Duodenal mucosa (tissue), 2 donors: ENCODE data around the gene TPRX1.
"Not testable (repeated sequence)": the region's sequence is repeated elsewhere in the genome, so short reads cannot be mapped to it uniquely, and the experiment has no call there.

Experiments
- H3K27ac ChIP-seq: one replicate; pipeline ENCODE4 v1.7.0; 2013; ENCODE audit warnings: low read depth, low read length
- H3K27me3 ChIP-seq, 2 donors: one replicate each; pipeline ENCODE4 v1.7.0; 2013; ENCODE audit warnings: low read length in 2 of 2, control low read depth in 1 of 2; ENCODE audit not compliant: insufficient read depth in 2 of 2, control insufficient read depth in 1 of 2
- H3K36me3 ChIP-seq, 2 donors: one replicate each; pipeline ENCODE4 v1.7.0; 2013; ENCODE audit warnings: low read length in 2 of 2, control low read depth in 1 of 2; ENCODE audit not compliant: insufficient read depth in 2 of 2, control insufficient read depth in 1 of 2
- H3K4me1 ChIP-seq, 2 donors: one replicate each; pipeline ENCODE4 v1.7.0; 2013; ENCODE audit warnings: low read length in 2 of 2, control low read depth in 1 of 2; ENCODE audit not compliant: insufficient read depth in 2 of 2, control insufficient read depth in 1 of 2
- H3K4me3 ChIP-seq, 2 donors: one replicate each; pipeline ENCODE4 v1.7.0; 2013; ENCODE audit warnings: low read length in 2 of 2, low read depth in 1 of 2
- H3K9ac ChIP-seq, 2 donors: one replicate each; pipeline ENCODE4 v1.7.0; 2013; ENCODE audit warnings: low read length in 2 of 2, low read depth in 1 of 2
- H3K9me3 ChIP-seq, 2 donors: one replicate each; pipeline ENCODE4 v1.7.0; 2013; ENCODE audit warnings: low read length in 2 of 2, control low read depth in 1 of 2; ENCODE audit not compliant: control insufficient read depth in 1 of 2

The TPRX1 gene

GRCh38 chr19:47776568-47776967, 27.8 kb downstream of the TPRX1 start:
- Histone ChIP-seq H3K36me3 (peaks cover 9 to 10% of the 10 kb centered on the region in 2 donors), H3K27ac (no peak overlapping the region), H3K27me3 (no peaks in the 10 kb centered on the region), H3K4me3 (no peak overlapping the region), H3K9ac (no peak overlapping the region), H3K9me3 (no peaks in the 10 kb centered on the region), H3K4me1 (peaks cover 9 to 35% of the 10 kb centered on the region in 2 donors)

DNA sequence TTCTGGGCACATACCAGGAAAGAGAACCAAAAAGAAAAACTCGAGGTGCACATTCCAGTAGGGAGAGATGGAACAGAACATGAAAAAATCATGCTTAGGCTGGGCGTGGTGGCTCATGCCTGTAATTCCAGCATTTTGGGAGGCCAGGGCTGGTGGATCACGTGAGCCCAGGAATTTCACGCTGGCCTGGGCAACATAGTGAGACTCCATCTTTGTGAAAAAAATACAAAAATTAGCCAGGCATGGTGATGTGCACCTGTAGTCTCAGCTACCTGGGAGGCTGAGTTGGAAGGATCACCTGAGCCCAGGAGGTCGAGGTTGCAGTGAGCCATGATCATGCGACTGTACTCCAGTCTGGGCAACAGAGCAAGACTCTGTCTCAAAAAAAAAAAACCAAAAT, 33.1 kb downstream of the TPRX1 start:
- H3K4me3 ChIP-seq, H3K4me1 ChIP-seq, H3K9ac ChIP-seq, H3K36me3 ChIP-seq, H3K27me3 ChIP-seq, H3K9me3 ChIP-seq, H3K27ac ChIP-seq: not testable (repeated sequence)

- Histone ChIP-seq H3K36me3 (no peaks in the 10 kb centered on the region), H3K27me3 (no peaks in the 10 kb centered on the region), H3K9ac (no peak overlapping the region), H3K4me3 (no peak overlapping the region), H3K4me1 (peaks cover 0 to 5% of the 10 kb centered on the region in 2 donors), H3K27ac (no peak overlapping the region), H3K9me3 (no peaks in the 10 kb centered on the region)
These were observed 34.8 kb downstream of the TPRX1 start for GRCh38 chr19:47769534-47769933.

DNA sequence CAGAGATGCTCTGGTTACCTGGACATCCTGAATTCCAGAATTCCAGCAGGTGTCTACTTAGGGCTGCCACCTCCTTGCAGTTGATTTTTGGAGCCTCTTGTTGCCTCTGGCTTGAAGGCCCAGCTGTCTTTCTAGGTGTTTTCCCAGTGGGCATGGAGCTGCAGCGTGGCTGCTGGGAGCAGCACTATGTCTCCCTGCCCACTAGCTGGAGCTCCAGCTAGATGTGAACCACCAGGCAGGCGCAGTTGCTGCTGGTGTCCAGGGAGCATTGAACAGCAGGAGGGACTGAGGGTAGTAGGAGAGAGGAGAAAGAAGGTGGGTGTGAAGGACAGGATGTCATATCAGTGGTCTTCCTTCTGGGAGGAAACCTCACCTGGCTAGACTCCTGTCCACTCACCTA, 35.7 kb downstream of the TPRX1 start:
- Histone ChIP-seq H3K4me1 (peaks cover 0 to 5% of the 10 kb centered on the region in 2 donors), H3K27me3 (no peaks in the 10 kb centered on the region), H3K36me3 (no peaks in the 10 kb centered on the region), H3K9me3 (no peaks in the 10 kb centered on the region), H3K27ac (no peak overlapping the region), H3K4me3 (no peak overlapping the region), H3K9ac (no peak overlapping the region)

GRCh38 chr19:47767349-47767748, 37.0 kb downstream of the TPRX1 start:
- Histone ChIP-seq H3K27me3 (no peaks in the 10 kb centered on the region), H3K4me3 (no peak overlapping the region), H3K9ac (no peak overlapping the region), H3K27ac (no peak overlapping the region), H3K4me1 (peaks cover 0 to 5% of the 10 kb centered on the region in 2 donors), H3K9me3 (no peaks in the 10 kb centered on the region), H3K36me3 (no peaks in the 10 kb centered on the region)

GRCh38 chr19:47766670-47767069, 37.7 kb downstream of the TPRX1 start:
- H3K27me3 ChIP-seq, result no peaks in the 10 kb centered on the region
- H3K36me3 ChIP-seq, result no peaks in the 10 kb centered on the region
- H3K27ac ChIP-seq, result no peak overlapping the region
- H3K4me3 ChIP-seq, result no peak overlapping the region
- no peak overlapping the region for H3K9ac ChIP-seq
- H3K4me1 ChIP-seq, result peaks cover 0 to 5% of the 10 kb centered on the region in 2 donors
- no peaks in the 10 kb centered on the region for H3K9me3 ChIP-seq

DNA sequence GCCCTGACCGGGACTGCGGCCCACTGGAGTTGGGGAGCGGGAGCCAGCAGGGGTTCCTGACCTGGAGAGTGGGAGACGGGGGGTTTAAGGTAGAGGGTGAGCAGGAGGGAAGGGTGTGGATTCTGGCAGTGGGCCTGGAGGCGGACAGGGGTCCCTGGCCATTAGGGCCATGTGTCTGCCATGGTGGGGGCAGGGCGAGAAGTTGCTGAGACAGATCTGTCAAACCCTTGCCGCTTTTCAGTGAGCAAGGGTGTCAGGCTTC, 38.1 kb downstream of the TPRX1 start:
- Histone ChIP-seq H3K27me3 (no peaks in the 10 kb centered on the region), H3K36me3 (no peaks in the 10 kb centered on the region), H3K4me3 (no peak overlapping the region), H3K4me1 (peaks cover 0 to 5% of the 10 kb centered on the region in 2 donors), H3K27ac (no peak overlapping the region), H3K9ac (no peak overlapping the region), H3K9me3 (no peaks in the 10 kb centered on the region)

DNA sequence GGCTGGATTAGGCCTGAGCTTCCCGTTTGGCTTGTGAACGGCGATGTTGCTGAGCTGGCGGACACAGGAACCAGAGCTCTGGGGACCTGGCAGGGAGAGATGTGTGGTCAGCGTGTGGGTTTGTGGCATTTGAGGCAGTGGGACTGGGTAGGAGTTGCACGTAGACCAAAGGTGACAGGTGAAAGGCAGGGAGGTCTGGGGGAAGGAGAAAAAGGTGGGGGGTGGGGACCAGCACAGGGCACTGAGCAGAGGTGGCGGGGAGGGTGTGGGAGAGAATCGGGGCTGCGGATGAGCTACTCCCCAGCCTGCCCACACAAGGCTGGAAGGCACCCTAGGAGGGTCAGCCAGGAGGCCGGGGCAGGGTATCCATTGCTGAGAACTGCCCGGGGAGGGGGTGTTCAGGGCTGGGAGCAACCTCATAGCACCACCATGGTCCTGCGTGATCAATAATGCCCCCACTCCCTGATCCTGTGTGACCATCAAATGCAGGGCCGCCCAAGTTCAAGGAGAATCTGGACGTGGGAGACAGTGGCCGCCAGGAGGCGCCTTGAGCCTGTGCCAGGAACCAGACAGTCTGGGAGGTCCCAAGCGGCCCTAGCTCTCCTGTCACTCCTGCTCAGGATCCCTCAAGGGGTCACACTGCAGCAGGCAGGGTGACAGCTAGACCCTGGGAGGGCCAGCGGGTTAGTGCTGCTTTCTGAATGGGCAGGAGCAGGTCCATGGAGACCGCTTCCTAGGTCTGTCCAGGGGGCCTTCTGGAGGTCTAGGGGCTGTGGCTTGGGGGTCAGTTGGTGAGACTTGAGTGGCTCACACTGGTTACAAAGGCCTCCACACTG, 38.6 kb downstream of the TPRX1 start:
- Histone ChIP-seq H3K9ac (peak overlapping the region in 1 of 2 donors; percentile 10), H3K27ac (no peak overlapping the region), H3K36me3 (no peaks in the 10 kb centered on the region), H3K4me3 (no peak overlapping the region), H3K4me1 (peaks cover 0 to 5% of the 10 kb centered on the region in 2 donors), H3K27me3 (no peaks in the 10 kb centered on the region), H3K9me3 (no peaks in the 10 kb centered on the region)

DNA sequence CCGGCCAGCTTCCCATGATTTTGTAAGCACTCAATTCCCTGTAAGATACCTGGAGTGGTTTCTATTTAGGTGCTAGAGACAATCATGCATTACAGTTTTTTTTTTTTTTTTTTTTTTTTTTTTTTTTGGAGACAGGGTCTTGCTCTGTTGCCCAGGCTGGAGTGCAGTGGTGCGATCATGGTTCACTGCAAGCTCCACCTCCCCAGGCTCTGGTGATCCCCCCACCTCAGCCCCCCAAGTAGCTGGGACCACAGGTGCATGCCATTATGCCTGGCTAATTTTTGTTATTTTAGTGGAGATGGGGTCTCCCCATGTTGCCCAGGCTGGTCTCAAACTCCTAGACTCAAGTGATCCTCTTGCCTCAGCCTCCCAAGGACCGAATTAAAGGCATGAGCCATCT, 39.6 kb downstream of the TPRX1 start:
- H3K4me3 ChIP-seq, H3K27me3 ChIP-seq, H3K4me1 ChIP-seq, H3K9me3 ChIP-seq, H3K27ac ChIP-seq, H3K36me3 ChIP-seq, H3K9ac ChIP-seq: not testable (repeated sequence)

DNA sequence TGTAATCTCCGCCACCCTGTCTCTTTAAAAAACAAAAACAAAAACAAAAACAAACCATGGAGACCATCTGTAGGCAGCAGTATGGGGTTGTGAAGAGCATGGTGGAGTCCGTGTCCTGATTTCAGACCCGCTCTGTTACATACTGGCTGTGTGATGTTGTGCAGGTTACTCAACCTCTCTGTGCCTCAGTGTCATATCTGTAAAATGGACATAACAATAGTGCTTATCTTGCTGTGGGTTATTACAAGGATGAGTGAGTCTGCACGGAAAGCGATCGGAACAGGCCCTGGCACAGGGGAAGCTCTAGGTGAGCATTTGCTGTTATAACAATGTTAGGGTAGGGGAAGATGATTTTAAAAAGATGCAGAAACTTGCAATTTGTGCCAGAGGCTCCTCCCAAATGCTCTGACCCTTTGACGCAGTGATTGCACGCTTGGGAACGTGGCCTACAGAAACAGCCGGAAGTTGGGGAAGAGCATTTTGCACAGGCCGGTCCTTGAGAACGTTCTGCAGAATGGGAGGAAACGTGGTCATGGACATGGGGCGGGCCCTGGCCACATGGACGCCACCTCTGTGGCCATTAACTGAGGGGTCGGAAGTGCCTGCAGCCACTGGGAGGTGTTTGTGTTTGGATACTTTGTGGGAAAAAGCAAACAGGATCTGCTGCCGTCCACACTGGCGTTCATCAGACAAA, 41.6 kb downstream of the TPRX1 start:
- Histone ChIP-seq H3K36me3 (peaks cover 2 to 3% of the 10 kb centered on the region in 2 donors), H3K4me1 (peaks cover 5 to 6% of the 10 kb centered on the region in 2 donors), H3K4me3 (no peak overlapping the region), H3K27me3 (no peaks in the 10 kb centered on the region), H3K9ac (no peak overlapping the region), H3K27ac (no peak overlapping the region), H3K9me3 (no peaks in the 10 kb centered on the region)
